ENCODE data around the gene IPMK.

Gene IPMK

GRCh38 chr10:58267713-58268453 is at the start of gene IPMK:
Gene IPMK, minus strand, starts transcription at chr10:58267894. Its CDS starts 283 bp downstream, at chr10:58267611.
- peak within 1 kb of the TSS; percentile 100 for H3K4me3 ChIP-seq (ENCODE audit: low read depth, low read length)
- no peak for TF ChIP-seq CTCF (IDR thresholded peaks at IDR 0.05; ENCODE audit: low read depth, low read length, missing control alignments)
- DNase-seq (ENCODE audit: low read depth), result peak; percentile 70

GRCh38 chr10:58316874-58317273 is 49.2 kb upstream of the IPMK start:
- TF ChIP-seq CTCF (IDR thresholded peaks at IDR 0.05; ENCODE audit: low read depth, low read length, missing control alignments), result no peak

GRCh38 chr10:58311026-58311425 is 43.3 kb upstream of the IPMK start:
- H3K4me3 ChIP-seq (ENCODE audit: low read depth, low read length), result no peak overlapping the region
- no peak for DNase-seq (ENCODE audit: low read depth)
- TF ChIP-seq CTCF (IDR thresholded peaks at IDR 0.05; ENCODE audit: low read depth, low read length, missing control alignments), result no peak

More at GRCh38 chr10:58316874-58317273, 49.2 kb upstream of the IPMK start:
- H3K4me3 ChIP-seq (ENCODE audit: low read depth, low read length), result no peak overlapping the region
- no peak for DNase-seq (ENCODE audit: low read depth)

GRCh38 chr10:58307676-58308075 is 40.0 kb upstream of the IPMK start:
- TF ChIP-seq CTCF (IDR thresholded peaks at IDR 0.05; ENCODE audit: low read depth, low read length, missing control alignments), result no peak
- H3K4me3 ChIP-seq (ENCODE audit: low read depth, low read length), result no peak overlapping the region
- DNase-seq (ENCODE audit: low read depth), result no peak

- TF ChIP-seq CTCF (IDR thresholded peaks at IDR 0.05; ENCODE audit: low read depth, low read length, missing control alignments), result no peak
Observed at GRCh38 chr10:58305821-58306220, 38.1 kb upstream of the IPMK start.

GRCh38 chr10:58304099-58304633 is 36.5 kb upstream of the IPMK start:
- no peak for TF ChIP-seq CTCF (IDR thresholded peaks at IDR 0.05; ENCODE audit: low read depth, low read length, missing control alignments)
- no peak for DNase-seq (ENCODE audit: low read depth)
- H3K4me3 ChIP-seq (ENCODE audit: low read depth, low read length), result no peak overlapping the region

More at GRCh38 chr10:58305821-58306220, 38.1 kb upstream of the IPMK start:
- no peak for DNase-seq (ENCODE audit: low read depth)
- no peak overlapping the region for H3K4me3 ChIP-seq (ENCODE audit: low read depth, low read length)

- H3K4me3 ChIP-seq (ENCODE audit: low read depth, low read length), result no peak overlapping the region
- no peak for TF ChIP-seq CTCF (IDR thresholded peaks at IDR 0.05; ENCODE audit: low read depth, low read length, missing control alignments)
- DNase-seq (ENCODE audit: low read depth), result no peak
Observed at GRCh38 chr10:58302254-58302653, 34.6 kb upstream of the IPMK start.

All from GM12864 (cell line).